ENCODE data around the gene PRPF6. TPM values are rescaled to one million over a fixed set of nuclear protein-coding genes. Genes with fewer than 3 reads are reported as not detected.
A peak's percentile ranks its signal among the peaks of the same experiment; 100 is the strongest.

The PRPF6 gene
- total and polyA plus RNA-seq, 2 of the 13 experiments (the other 11 are each of a cell fraction or from before 2014, with no cell fraction given): 63.7 to 101 TPM

DNA sequence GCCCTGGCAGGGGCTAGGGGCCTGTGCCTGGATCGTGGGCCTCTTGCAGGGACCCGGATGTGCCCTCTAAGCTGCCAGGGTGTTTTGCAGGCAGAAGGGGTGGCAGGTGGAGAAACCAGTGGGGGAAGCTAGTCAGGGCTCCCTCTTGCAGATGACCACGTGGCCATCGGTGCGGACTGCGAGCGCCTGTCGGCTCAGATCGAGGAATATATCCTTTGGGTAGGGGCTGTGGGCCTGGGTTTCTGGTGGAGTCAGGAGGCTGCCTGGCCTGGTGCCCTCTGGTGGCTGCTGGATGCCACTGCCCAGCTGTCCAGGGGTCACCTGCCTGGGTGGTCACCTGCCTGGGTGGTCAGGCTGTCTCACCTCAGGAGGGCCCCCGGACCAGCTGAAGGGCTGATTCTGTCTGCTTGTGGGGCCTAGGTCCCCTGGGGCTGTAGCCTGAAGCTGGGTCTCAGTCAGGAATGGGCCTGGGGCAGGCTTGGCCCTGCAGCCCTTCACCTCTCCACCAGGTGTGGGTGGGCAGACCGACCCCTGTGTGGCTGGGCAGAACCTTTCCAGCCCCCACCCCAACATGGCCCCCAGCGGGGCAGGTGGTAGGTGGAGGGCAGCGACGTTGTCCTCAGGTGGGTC, 88.8 kb downstream of the PRPF6 start (continued):
- TF ChIP-seq RELA (CRISPR knock-in tag; IDR thresholded peaks at IDR 0.05) (0 out of 2 replicates have a peak, but pooled peaks have one; percentile 70), ZBTB40 (IDR thresholded peaks at IDR 0.05) (no peak), ZBTB40 (CRISPR knock-in tag; IDR thresholded peaks at IDR 0.05) (0 out of 2 replicates have a peak, but pooled peaks have one; percentile 11), SMYD3 (CRISPR knock-in tag; IDR thresholded peaks at IDR 0.05) (no peak), ZFX (CRISPR knock-in tag; IDR thresholded peaks at IDR 0.05; ENCODE audit: low read depth) (peak; percentile 78; the same call in 1 of the 2 replicates), HDAC2 (CRISPR knock-in tag; IDR thresholded peaks at IDR 0.05) (0 out of 2 replicates have a peak, but pooled peaks have one; percentile 14), MED1 (CRISPR knock-in tag; IDR thresholded peaks at IDR 0.05) (no peak), ELF1 (CRISPR knock-in tag; IDR thresholded peaks at IDR 0.05) (peak; percentile 18), ZNF704 (CRISPR knock-in tag; IDR thresholded peaks at IDR 0.05; ENCODE audit: borderline replicate concordance) (no peak), MAFG (CRISPR knock-in tag; IDR thresholded peaks at IDR 0.05) (no peak), ZNF333 (CRISPR knock-in tag; IDR thresholded peaks at IDR 0.05; ENCODE audit: borderline replicate concordance) (peak; percentile 87; the same call in 1 of the 2 replicates), KAT7 (CRISPR knock-in tag; IDR thresholded peaks at IDR 0.05; ENCODE audit: borderline replicate concordance) (peak; percentile 62; the same call in 1 of the 2 replicates)
- TF ChIP-seq, protein P1, sequence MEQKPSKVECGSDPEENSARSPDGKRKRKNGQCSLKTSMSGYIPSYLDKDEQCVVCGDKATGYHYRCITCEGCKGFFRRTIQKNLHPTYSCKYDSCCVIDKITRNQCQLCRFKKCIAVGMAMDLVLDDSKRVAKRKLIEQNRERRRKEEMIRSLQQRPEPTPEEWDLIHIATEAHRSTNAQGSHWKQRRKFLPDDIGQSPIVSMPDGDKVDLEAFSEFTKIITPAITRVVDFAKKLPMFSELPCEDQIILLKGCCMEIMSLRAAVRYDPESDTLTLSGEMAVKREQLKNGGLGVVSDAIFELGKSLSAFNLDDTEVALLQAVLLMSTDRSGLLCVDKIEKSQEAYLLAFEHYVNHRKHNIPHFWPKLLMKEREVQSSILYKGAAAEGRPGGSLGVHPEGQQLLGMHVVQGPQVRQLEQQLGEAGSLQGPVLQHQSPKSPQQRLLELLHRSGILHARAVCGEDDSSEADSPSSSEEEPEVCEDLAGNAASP (CRISPR knock-in tag; IDR thresholded peaks at IDR 0.05; ENCODE audit: borderline replicate concordance): 0 out of 2 replicates have a peak, but pooled peaks have one; percentile 19
- TF ChIP-seq, protein P2, sequence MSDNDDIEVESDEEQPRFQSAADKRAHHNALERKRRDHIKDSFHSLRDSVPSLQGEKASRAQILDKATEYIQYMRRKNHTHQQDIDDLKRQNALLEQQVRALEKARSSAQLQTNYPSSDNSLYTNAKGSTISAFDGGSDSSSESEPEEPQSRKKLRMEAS (IDR thresholded peaks at IDR 0.05): peak; percentile 74
- TF ChIP-seq, protein P3, sequence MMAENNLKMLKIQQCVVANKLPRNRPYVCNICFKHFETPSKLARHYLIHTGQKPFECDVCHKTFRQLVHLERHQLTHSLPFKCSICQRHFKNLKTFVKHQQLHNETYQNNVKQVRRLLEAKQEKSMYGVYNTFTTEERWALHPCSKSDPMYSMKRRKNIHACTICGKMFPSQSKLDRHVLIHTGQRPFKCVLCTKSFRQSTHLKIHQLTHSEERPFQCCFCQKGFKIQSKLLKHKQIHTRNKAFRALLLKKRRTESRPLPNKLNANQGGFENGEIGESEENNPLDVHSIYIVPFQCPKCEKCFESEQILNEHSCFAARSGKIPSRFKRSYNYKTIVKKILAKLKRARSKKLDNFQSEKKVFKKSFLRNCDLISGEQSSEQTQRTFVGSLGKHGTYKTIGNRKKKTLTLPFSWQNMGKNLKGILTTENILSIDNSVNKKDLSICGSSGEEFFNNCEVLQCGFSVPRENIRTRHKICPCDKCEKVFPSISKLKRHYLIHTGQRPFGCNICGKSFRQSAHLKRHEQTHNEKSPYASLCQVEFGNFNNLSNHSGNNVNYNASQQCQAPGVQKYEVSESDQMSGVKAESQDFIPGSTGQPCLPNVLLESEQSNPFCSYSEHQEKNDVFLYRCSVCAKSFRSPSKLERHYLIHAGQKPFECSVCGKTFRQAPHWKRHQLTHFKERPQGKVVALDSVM (CRISPR knock-in tag; IDR thresholded peaks at IDR 0.05): 0 out of 2 replicates have a peak, but pooled peaks have one; percentile 28

Data from HepG2 (cell line).